Neural progenitor cell (in vitro differentiated cells): ENCODE measurements around the gene POU2AF1. TPM values are rescaled to one million over a fixed set of nuclear protein-coding genes. Genes with fewer than 3 reads are reported as not detected.

Source experiments
- DNase-seq: peaks from one replicate; pipeline ENCODE4 v3.0.0-alpha.2; 2016; ENCODE audit warnings: low spot score
- H2AFZ ChIP-seq: fragments of 200-600 bp; sonication (generic); replicated peaks from 2 replicates; pipeline ENCODE4 v1.6.1; 2016; ENCODE audit warnings: antibody characterized with exemption
- H3F3A ChIP-seq: fragments of 200-600 bp; sonication (generic); 2 replicates; pipeline ENCODE4 v1.6.1; 2016; ENCODE audit warnings: antibody characterized with exemption, low read depth
- H3K27ac ChIP-seq: fragments of 200-600 bp; sonication (generic); 2 replicates; pipeline ENCODE4 v1.5.1; 2016; ENCODE audit warnings: mild to moderate bottlenecking
- H3K27me3 ChIP-seq: fragments of 200-600 bp; sonication (generic); 2 replicates; pipeline ENCODE4 v1.6.1; 2016; ENCODE audit warnings: mild to moderate bottlenecking, moderate library complexity
- H3K36me3 ChIP-seq: fragments of 200-600 bp; sonication (generic); 2 replicates; pipeline ENCODE4 v1.5.1; 2016
- H3K4me1 ChIP-seq: fragments of 200-600 bp; sonication (generic); 2 replicates; pipeline ENCODE4 v1.6.1; 2016; ENCODE audit warnings: mixed run types
- H3K4me2 ChIP-seq: fragments of 200-600 bp; sonication (generic); 2 replicates; pipeline ENCODE4 v1.6.1; 2016
- H3K4me3 ChIP-seq: fragments of 200-600 bp; sonication (generic); 2 replicates; pipeline ENCODE4 v1.5.1; 2016
- H3K79me2 ChIP-seq: fragments of 200-600 bp; sonication (generic); 2 replicates; pipeline ENCODE4 v1.6.1; 2016; ENCODE audit warnings: low read depth
- H3K9ac ChIP-seq: fragments of 200-600 bp; sonication (generic); 2 replicates; pipeline ENCODE4 v1.6.1; 2016
- H3K9me3 ChIP-seq: fragments of 200-600 bp; sonication (generic); 2 replicates; pipeline ENCODE4 v1.5.1; 2016; ENCODE audit warnings: low read depth
- H4K20me1 ChIP-seq: fragments of 200-600 bp; sonication (generic); 2 replicates; pipeline ENCODE4 v1.6.1; 2016; ENCODE audit warnings: low read depth
- H3K27ac Mint-ChIP-seq: 3 replicates; pipeline ENCODE4 v1.8.0; 2021; ENCODE audit warnings: mixed read lengths
- H3K27me3 Mint-ChIP-seq: 2 replicates; pipeline ENCODE4 v1.8.0; 2022; ENCODE audit warnings: low read depth, mild to moderate bottlenecking, inconsistent platforms, moderate library complexity, mixed read lengths; ENCODE audit not compliant: insufficient read depth
- H3K36me3 Mint-ChIP-seq: 3 replicates; pipeline ENCODE4 v1.8.0; 2021; ENCODE audit warnings: mixed read lengths
- H3K4me1 Mint-ChIP-seq: 3 replicates; pipeline ENCODE4 v1.8.0; 2021; ENCODE audit warnings: mixed read lengths
- H3K4me3 Mint-ChIP-seq: 3 replicates; pipeline ENCODE4 v1.8.0; 2021; ENCODE audit warnings: mild to moderate bottlenecking, moderate library complexity, mixed read lengths
- H3K9me3 Mint-ChIP-seq: 3 replicates; pipeline ENCODE4 v1.8.0; 2020; ENCODE audit warnings: mixed read lengths
- CTCF ChIP-seq: fragments of 200-600 bp; sonication (generic); IDR thresholded peaks from 2 replicates; pipeline ENCODE4 v1.5.1; 2017; ENCODE audit warnings: antibody characterized with exemption, mild to moderate bottlenecking
- EZH2 ChIP-seq: fragments of 200-600 bp; sonication (generic); IDR thresholded peaks from 2 replicates; pipeline ENCODE4 v1.6.1; 2017; ENCODE audit warnings: antibody characterized with exemption, mild to moderate bottlenecking, moderate library complexity
- EZH2phosphoT487 ChIP-seq: fragments of 200-600 bp; sonication (generic); IDR thresholded peaks from 2 replicates; pipeline ENCODE4 v1.6.1; 2017; ENCODE audit warnings: antibody characterized with exemption
- total RNA-seq: library from RNA; depleted of rRNA; stranded (reverse); fragments of >200 nt; gene quantifications from 2 replicates; pipeline ENCODE4 v1.2.3, GENCODE V29; 2015; ENCODE audit warnings: low replicate concordance

Gene POU2AF1
- total RNA-seq: not detected in 2 replicates

- Mint-ChIP-seq H3K27me3 (no peaks in the 10 kb centered on the region), H3K27ac (no peak within 1 kb of the TSS), H3K36me3 (no peaks in the 10 kb centered on the region), H3K4me1 (peaks cover 5% of the 10 kb centered on the region), H3K4me3 (no peak within 1 kb of the TSS), H3K9me3 (no peaks in the 10 kb centered on the region)
- no peak within 1 kb of the TSS for H2AFZ ChIP-seq
- no peak within 1 kb of the TSS for H3K9ac ChIP-seq
- no peaks in the 10 kb centered on the region for H3K9me3 ChIP-seq
- DNase-seq: no peak
- H4K20me1 ChIP-seq: no peaks in the 10 kb centered on the region
- no peaks in the 10 kb centered on the region for H3F3A ChIP-seq
- no peaks in the 10 kb centered on the region for H3K27me3 ChIP-seq
- no peaks in the 10 kb centered on the region for H3K4me1 ChIP-seq
- no peak within 1 kb of the TSS for H3K27ac ChIP-seq
- no peak within 1 kb of the TSS for H3K4me3 ChIP-seq
- no peaks in the 10 kb centered on the region for H3K36me3 ChIP-seq
- H3K4me2 ChIP-seq: no peak within 1 kb of the TSS
- H3K79me2 ChIP-seq: no peaks in the 10 kb centered on the region
- TF ChIP-seq CTCF (no peak), EZH2 (no peak), EZH2phosphoT487 (no peak)
These were observed at the start of gene POU2AF1 for GRCh38 chr11:111378861-111379601. Gene POU2AF1, minus strand, starts transcription at chr11:111379275. Its CDS starts 98 bp downstream, at chr11:111379177.

GRCh38 chr11:111428113-111428876 is 49.2 kb upstream of the POU2AF1 start:
- H3K9ac ChIP-seq: no peak overlapping the region
- H3K27me3 ChIP-seq: no peaks in the 10 kb centered on the region
- no peaks in the 10 kb centered on the region for H3F3A ChIP-seq
- no peaks in the 10 kb centered on the region for H3K9me3 ChIP-seq
- Mint-ChIP-seq H3K9me3 (no peaks in the 10 kb centered on the region), H3K27ac (no peak overlapping the region), H3K4me1 (no peaks in the 10 kb centered on the region), H3K27me3 (peaks cover 9% of the 10 kb centered on the region), H3K4me3 (no peak overlapping the region), H3K36me3 (no peaks in the 10 kb centered on the region)
- H3K79me2 ChIP-seq: no peaks in the 10 kb centered on the region
- no peak overlapping the region for H3K27ac ChIP-seq
- DNase-seq: no peak
- H4K20me1 ChIP-seq: no peaks in the 10 kb centered on the region
- H2AFZ ChIP-seq: no peak overlapping the region
- no peaks in the 10 kb centered on the region for H3K4me1 ChIP-seq
- no peak for TF ChIP-seq EZH2
- no peak for TF ChIP-seq CTCF
- no peak for TF ChIP-seq EZH2phosphoT487
- no peaks in the 10 kb centered on the region for H3K36me3 ChIP-seq
- no peak overlapping the region for H3K4me3 ChIP-seq
- H3K4me2 ChIP-seq: no peak overlapping the region

- Mint-ChIP-seq H3K27me3 (peaks cover 11% of the 10 kb centered on the region), H3K36me3 (no peaks in the 10 kb centered on the region), H3K4me3 (no peak overlapping the region), H3K9me3 (no peaks in the 10 kb centered on the region), H3K27ac (no peak overlapping the region), H3K4me1 (no peaks in the 10 kb centered on the region)
- no peaks in the 10 kb centered on the region for H3F3A ChIP-seq
- H3K79me2 ChIP-seq: no peaks in the 10 kb centered on the region
- H3K27ac ChIP-seq: no peak overlapping the region
- H3K4me2 ChIP-seq: no peak overlapping the region
- H3K4me3 ChIP-seq: no peak overlapping the region
- no peaks in the 10 kb centered on the region for H3K27me3 ChIP-seq
- no peak for DNase-seq
- no peak overlapping the region for H2AFZ ChIP-seq
- H3K36me3 ChIP-seq: no peaks in the 10 kb centered on the region
- no peaks in the 10 kb centered on the region for H3K4me1 ChIP-seq
- H3K9me3 ChIP-seq: no peaks in the 10 kb centered on the region
- H3K9ac ChIP-seq: no peak overlapping the region
- H4K20me1 ChIP-seq: no peaks in the 10 kb centered on the region
- TF ChIP-seq EZH2 (no peak), CTCF (no peak), EZH2phosphoT487 (no peak)
These were observed 48.4 kb upstream of the POU2AF1 start for GRCh38 chr11:111427471-111427912.
